Loucy (cell line): Measurements from ENCODE around the gene DNAH11.

ENCODE experiments used
- H2AFZ ChIP-seq: fragments of 200-600 bp; sonication (generic); 2 replicates; pipeline ENCODE4 v1.6.0; 2016; ENCODE audit warnings: antibody characterized with exemption, mild to moderate bottlenecking, low read length, moderate library complexity
- H3F3A ChIP-seq: fragments of 200-600 bp; 2 replicates; pipeline ENCODE4 v1.6.0; 2016; ENCODE audit warnings: antibody characterized with exemption, low read depth, mild to moderate bottlenecking
- H3K27me3 ChIP-seq: fragments of 200-600 bp; sonication (generic); 2 replicates; pipeline ENCODE4 v1.6.1; 2014; ENCODE audit warnings: low read length, mild to moderate bottlenecking; ENCODE audit not compliant: insufficient read depth, poor library complexity, severe bottlenecking
- H3K36me3 ChIP-seq: fragments of 200-600 bp; sonication (generic); 2 replicates; pipeline ENCODE4 v1.6.1; 2016; ENCODE audit warnings: low read length; ENCODE audit not compliant: insufficient read depth
- H3K4me1 ChIP-seq: fragments of 200-600 bp; sonication (generic); 2 replicates; pipeline ENCODE4 v1.5.1; 2014; ENCODE audit warnings: low read length, mild to moderate bottlenecking; ENCODE audit not compliant: insufficient read depth, poor library complexity, severe bottlenecking
- H3K4me2 ChIP-seq: fragments of 200-600 bp; sonication (generic); 2 replicates; pipeline ENCODE4 v1.6.0; 2014; ENCODE audit warnings: antibody characterized with exemption, low read length, low read depth, mild to moderate bottlenecking; ENCODE audit not compliant: poor library complexity, severe bottlenecking
- H3K4me3 ChIP-seq: fragments of 200-600 bp; sonication (generic); 2 replicates; pipeline ENCODE4 v1.5.1; 2014; ENCODE audit warnings: low read length, mild to moderate bottlenecking, mixed read lengths; ENCODE audit not compliant: poor library complexity, severe bottlenecking
- H3K79me2 ChIP-seq: fragments of 200-600 bp; sonication (generic); 2 replicates; pipeline ENCODE4 v1.6.1; 2014; ENCODE audit warnings: low read length; ENCODE audit not compliant: insufficient read depth
- H3K9ac ChIP-seq: fragments of 200-600 bp; sonication (generic); 2 replicates; pipeline ENCODE4 v1.6.0; 2014; ENCODE audit warnings: mild to moderate bottlenecking, low read depth, low read length, moderate library complexity; ENCODE audit not compliant: poor library complexity, severe bottlenecking
- H3K9me2 ChIP-seq: fragments of 200-600 bp; sonication (generic); replicated peaks from 2 replicates; pipeline ENCODE4 v1.6.1; 2016; ENCODE audit warnings: low read depth, low read length, mixed read lengths
- H3K9me3 ChIP-seq: fragments of 200-600 bp; sonication (generic); 2 replicates; pipeline ENCODE4 v1.6.1; 2014; ENCODE audit warnings: mild to moderate bottlenecking, antibody characterized with exemption, low read length, low read depth; ENCODE audit not compliant: insufficient read depth
- H4K20me1 ChIP-seq: fragments of 200-600 bp; sonication (generic); 2 replicates; pipeline ENCODE4 v1.6.0; 2014; ENCODE audit warnings: antibody characterized with exemption, low read length, mild to moderate bottlenecking; ENCODE audit not compliant: insufficient read depth, poor library complexity, severe bottlenecking
- EZH2phosphoT487 ChIP-seq: fragments of 200-600 bp; IDR thresholded peaks from 2 replicates; pipeline ENCODE4 v1.6.1; 2018; ENCODE audit warnings: antibody characterized with exemption, mild to moderate bottlenecking, moderate library complexity, borderline replicate concordance
- TF ChIP-seq, protein P1 (sequence below): fragments of 200-600 bp; sonication (generic); conservative IDR thresholded peaks from 2 replicates; pipeline ENCODE4 v1.5.1; 2014; ENCODE audit warnings: mild to moderate bottlenecking, antibody characterized with exemption, low read length

DNAH11 gene

DNA sequence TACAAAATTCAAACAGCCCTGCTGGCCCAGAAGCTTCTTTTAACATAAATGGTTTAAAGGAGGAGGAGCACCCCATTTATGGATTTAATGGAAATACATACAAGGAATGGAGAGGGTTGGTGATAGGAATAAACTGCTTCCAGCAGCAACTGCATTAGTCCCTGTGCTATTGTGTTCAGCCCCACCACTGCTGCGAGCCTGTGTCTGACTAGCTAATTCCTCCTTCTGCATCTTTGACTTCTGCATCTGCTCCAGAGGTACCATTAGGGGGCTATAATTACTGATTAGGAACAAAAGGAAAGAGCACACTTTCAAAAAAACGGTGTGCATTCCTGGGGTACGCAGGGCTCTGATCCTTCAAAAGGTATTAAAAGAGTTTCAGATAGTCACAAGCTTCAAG is 378.1 kb downstream of the DNAH11 start:
- Histone ChIP-seq H3K27me3 (no peaks in the 10 kb centered on the region), H3K79me2 (peaks cover 72% of the 10 kb centered on the region), H3K9ac (no peak overlapping the region), H3K36me3 (peaks cover 3% of the 10 kb centered on the region; the same call in 1 of the 2 replicates), H2AFZ (no peak overlapping the region), H3K9me3 (no peaks in the 10 kb centered on the region), H3K4me1 (no peaks in the 10 kb centered on the region), H4K20me1 (peaks cover 9% of the 10 kb centered on the region), H3K4me2 (no peak overlapping the region), H3K9me2 (no peaks in the 10 kb centered on the region), H3F3A (no peaks in the 10 kb centered on the region), H3K4me3 (no peak overlapping the region)
- TF ChIP-seq, protein P1, sequence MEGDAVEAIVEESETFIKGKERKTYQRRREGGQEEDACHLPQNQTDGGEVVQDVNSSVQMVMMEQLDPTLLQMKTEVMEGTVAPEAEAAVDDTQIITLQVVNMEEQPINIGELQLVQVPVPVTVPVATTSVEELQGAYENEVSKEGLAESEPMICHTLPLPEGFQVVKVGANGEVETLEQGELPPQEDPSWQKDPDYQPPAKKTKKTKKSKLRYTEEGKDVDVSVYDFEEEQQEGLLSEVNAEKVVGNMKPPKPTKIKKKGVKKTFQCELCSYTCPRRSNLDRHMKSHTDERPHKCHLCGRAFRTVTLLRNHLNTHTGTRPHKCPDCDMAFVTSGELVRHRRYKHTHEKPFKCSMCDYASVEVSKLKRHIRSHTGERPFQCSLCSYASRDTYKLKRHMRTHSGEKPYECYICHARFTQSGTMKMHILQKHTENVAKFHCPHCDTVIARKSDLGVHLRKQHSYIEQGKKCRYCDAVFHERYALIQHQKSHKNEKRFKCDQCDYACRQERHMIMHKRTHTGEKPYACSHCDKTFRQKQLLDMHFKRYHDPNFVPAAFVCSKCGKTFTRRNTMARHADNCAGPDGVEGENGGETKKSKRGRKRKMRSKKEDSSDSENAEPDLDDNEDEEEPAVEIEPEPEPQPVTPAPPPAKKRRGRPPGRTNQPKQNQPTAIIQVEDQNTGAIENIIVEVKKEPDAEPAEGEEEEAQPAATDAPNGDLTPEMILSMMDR, result no peak
- no peak for TF ChIP-seq EZH2phosphoT487

DNA sequence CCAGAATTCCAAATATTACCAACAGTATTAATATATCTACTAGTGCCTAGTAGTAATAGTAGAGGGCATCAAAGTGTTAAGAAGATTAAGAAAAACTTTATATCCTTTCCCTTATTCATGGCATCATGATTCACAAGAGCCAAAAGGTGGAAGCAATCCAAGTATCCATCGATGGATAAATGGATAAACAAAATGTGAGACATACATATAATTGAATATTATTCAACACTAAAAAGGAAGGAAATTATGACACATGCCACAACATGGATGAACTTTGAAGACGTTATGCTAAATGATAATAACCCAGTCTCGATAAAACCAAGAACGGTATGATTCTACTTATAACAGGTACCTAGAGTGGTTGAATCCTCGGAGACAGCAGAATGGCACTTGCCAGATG is 379.8 kb downstream of the DNAH11 start:
- H3K36me3 ChIP-seq, result peaks cover 2% of the 10 kb centered on the region; the same call in 1 of the 2 replicates
- H3K9ac ChIP-seq, result no peak overlapping the region
- no peaks in the 10 kb centered on the region for H3K4me1 ChIP-seq
- H4K20me1 ChIP-seq, result peaks cover 9% of the 10 kb centered on the region
- H3K9me3 ChIP-seq, result no peaks in the 10 kb centered on the region
- H2AFZ ChIP-seq, result no peak overlapping the region
- peaks cover 88% of the 10 kb centered on the region for H3K79me2 ChIP-seq
- no peak overlapping the region for H3K4me2 ChIP-seq
- H3K9me2 ChIP-seq, result no peaks in the 10 kb centered on the region
- H3K4me3 ChIP-seq, result no peak overlapping the region
- TF ChIP-seq, protein P1, result no peak
- no peak for TF ChIP-seq EZH2phosphoT487
- no peaks in the 10 kb centered on the region for H3F3A ChIP-seq
- H3K27me3 ChIP-seq, result no peaks in the 10 kb centered on the region

DNA sequence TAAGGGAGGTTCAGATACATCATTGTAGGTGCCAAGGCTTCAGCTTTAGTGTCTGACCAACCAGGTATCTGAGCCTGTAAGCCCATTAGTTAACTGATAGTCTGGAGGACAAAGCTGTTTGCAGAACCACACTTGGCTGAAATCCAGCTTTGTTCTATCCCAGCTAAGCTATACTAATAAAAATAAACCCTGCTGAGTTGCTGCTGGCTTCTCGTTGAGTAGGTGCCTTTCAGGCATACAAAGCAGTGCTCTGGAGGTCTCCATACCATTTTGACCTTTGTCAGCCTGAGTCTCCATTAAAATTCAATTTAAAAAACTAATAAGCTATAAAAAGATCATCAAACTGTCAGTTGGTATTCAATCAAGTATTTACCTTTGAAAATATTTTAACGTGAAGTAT is 380.8 kb downstream of the DNAH11 start:
- H3K79me2 ChIP-seq, result peaks cover 88% of the 10 kb centered on the region
- H3K27me3 ChIP-seq, result no peaks in the 10 kb centered on the region
- H3K4me3 ChIP-seq, result no peak overlapping the region
- no peak overlapping the region for H3K4me2 ChIP-seq
- H3K9me2 ChIP-seq, result no peaks in the 10 kb centered on the region
- no peaks in the 10 kb centered on the region for H3K9me3 ChIP-seq
- H4K20me1 ChIP-seq, result peaks cover 9% of the 10 kb centered on the region
- H3F3A ChIP-seq, result no peaks in the 10 kb centered on the region
- H2AFZ ChIP-seq, result no peak overlapping the region
- no peaks in the 10 kb centered on the region for H3K4me1 ChIP-seq
- peaks cover 6% of the 10 kb centered on the region; the same call in 1 of the 2 replicates for H3K36me3 ChIP-seq
- no peak for TF ChIP-seq EZH2phosphoT487
- H3K9ac ChIP-seq, result no peak overlapping the region

DNA sequence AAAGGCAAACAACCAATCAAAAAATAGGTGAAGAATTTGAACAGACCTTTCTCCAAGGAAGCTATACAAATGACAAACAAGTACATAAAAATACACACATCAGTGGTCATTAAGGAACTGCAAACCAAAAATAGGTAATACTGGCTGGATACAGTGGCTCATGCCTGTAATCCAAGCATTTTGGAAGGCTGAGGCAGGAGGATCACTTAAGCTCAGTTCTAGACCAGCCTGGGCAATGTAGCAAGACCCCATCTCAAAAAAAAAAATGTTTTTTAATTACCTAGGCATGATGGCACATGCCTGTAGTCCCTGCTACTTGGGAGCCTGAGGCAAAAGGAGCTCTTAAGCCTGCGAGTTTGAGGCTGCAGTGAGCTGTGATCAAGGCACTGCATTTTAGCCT is 383.6 kb downstream of the DNAH11 start:
- H4K20me1 ChIP-seq, result peaks cover 1% of the 10 kb centered on the region
- TF ChIP-seq, protein P1, result no peak
- no peak for TF ChIP-seq EZH2phosphoT487
- no peaks in the 10 kb centered on the region for H3K9me2 ChIP-seq
- H3K4me3 ChIP-seq, result no peak overlapping the region
- H3F3A ChIP-seq, result no peaks in the 10 kb centered on the region
- H3K4me2 ChIP-seq, result no peak overlapping the region
- H2AFZ ChIP-seq, result no peak overlapping the region
- H3K4me1 ChIP-seq, result no peaks in the 10 kb centered on the region
- no peak overlapping the region for H3K9ac ChIP-seq
- H3K79me2 ChIP-seq, result peaks cover 71% of the 10 kb centered on the region
- no peaks in the 10 kb centered on the region for H3K27me3 ChIP-seq
- H3K36me3 ChIP-seq, result peaks cover 6% of the 10 kb centered on the region; the same call in 1 of the 2 replicates
- no peaks in the 10 kb centered on the region for H3K9me3 ChIP-seq
